AG04450 (cell line): Measurements from ENCODE around the gene FOXS1. TPM values are rescaled to one million over a fixed set of nuclear protein-coding genes. Genes with fewer than 3 reads are reported as not detected.

Experiments used
- CTCF ChIA-PET: fragments of 300-600, 350-600 bp; formaldehyde crosslinking; extraction: SDS; loops from one replicate; lab custom pipeline; 2022; ENCODE audit warnings: antibody characterized with exemption, inconsistent platforms; lab: Charles Lee
- POLR2A ChIA-PET: fragments of 350-600 bp; formaldehyde crosslinking; extraction: SDS; loops from one replicate; lab custom pipeline; 2021; ENCODE audit warnings: antibody characterized with exemption, inconsistent platforms; lab: Yijun Ruan, JAX
- DNase-seq: peaks from one replicate; pipeline ENCODE4 v3.0.0-alpha.2; 2011; ENCODE audit warnings: low read depth, low spot score
- H3K27ac ChIP-seq: one replicate; pipeline ENCODE4 v1.5.1; 2012; ENCODE audit warnings: low read depth, low read length, control low read depth
- H3K27me3 ChIP-seq: one replicate; pipeline ENCODE4 v1.6.0; 2012; ENCODE audit warnings: low read length; ENCODE audit not compliant: control insufficient read depth, insufficient read depth
- H3K4me3 ChIP-seq: 2 replicates; pipeline ENCODE4 v1.5.1; 2011; ENCODE audit warnings: mild to moderate bottlenecking, low read depth, low read length, control low read depth
- H3K9me3 ChIP-seq: 2 replicates; pipeline ENCODE4 v1.5.1; 2012; ENCODE audit warnings: low read length; ENCODE audit not compliant: control insufficient read depth, insufficient read depth
- CTCF ChIP-seq: IDR thresholded peaks from 2 replicates; pipeline ENCODE4 v1.5.1; 2011; ENCODE audit warnings: low read depth, low read length, control low read depth, inconsistent platforms
- polyA plus RNA-seq: library from polyadenylated mRNA; depleted of rRNA; stranded (reverse); fragments of >200 nt; gene quantifications from 2 replicates; pipeline ENCODE4 v1.2.3, GENCODE V29; 2011

Gene FOXS1
- polyA plus RNA-seq, 1 experiment: not detected

GRCh38 chr20:31862157-31862470 lies 16.7 kb upstream of the FOXS1 start:
- Histone ChIP-seq H3K4me3 (no peak overlapping the region), H3K9me3 (no peaks in the 10 kb centered on the region), H3K27me3 (peaks cover 67% of the 10 kb centered on the region), H3K27ac (no peak overlapping the region)
- TF ChIP-seq CTCF: no peak
- ChIA-PET CTCF (interaction anchor here (4.2 kb wide), 1 partner anchor 9 kb away, joined by 30 read pairs; no protein-coding TSS in a partner anchor), POLR2A (no interaction called here)
- DNase-seq: no peak

- ChIA-PET POLR2A (no interaction called here), CTCF (interaction anchor here (1.0 to 4.2 kb wide), 2 partner anchors 9 to 10 kb away, joined by 3 to 30 read pairs; no protein-coding TSS in a partner anchor)
- peaks cover 63% of the 10 kb centered on the region for H3K27me3 ChIP-seq
- no peak overlapping the region for H3K27ac ChIP-seq
- H3K4me3 ChIP-seq: peak overlapping the region; percentile 48
- H3K9me3 ChIP-seq: no peaks in the 10 kb centered on the region
- TF ChIP-seq CTCF: no peak
- DNase-seq: no peak
Measured at GRCh38 chr20:31861385-31862156, 16.2 kb upstream of the FOXS1 start.

- Histone ChIP-seq H3K9me3 (no peaks in the 10 kb centered on the region), H3K4me3 (peak overlapping the region; percentile 48), H3K27ac (no peak overlapping the region), H3K27me3 (peaks cover 62% of the 10 kb centered on the region)
- no peak for DNase-seq
- CTCF ChIA-PET: interaction anchor here (1.0 kb wide), 1 partner anchor 9 kb away, joined by 3 read pairs; no protein-coding TSS in a partner anchor
- POLR2A ChIA-PET: no interaction called here
- no peak for TF ChIP-seq CTCF
Measured at GRCh38 chr20:31861135-31861384, 15.7 kb upstream of the FOXS1 start.

GRCh38 chr20:31860390-31861134 lies 15.2 kb upstream of the FOXS1 start:
- H3K27me3 ChIP-seq: peaks cover 60% of the 10 kb centered on the region
- H3K27ac ChIP-seq: no peak overlapping the region
- POLR2A ChIA-PET: interaction anchor here (0.7 kb wide), 1 partner anchor 375 kb away, joined by 3 read pairs; no protein-coding TSS in a partner anchor
- H3K4me3 ChIP-seq: peak overlapping the region; percentile 48; the same call in 1 of the 2 replicates
- no peak for TF ChIP-seq CTCF
- no peak for DNase-seq
- CTCF ChIA-PET: interaction anchor here (0.8 to 2.4 kb wide), 6 partner anchors 9 to 92 kb away, joined by 3 to 12 read pairs (median 4); partner anchors contain the start of gene PDRG1
- H3K9me3 ChIP-seq: no peaks in the 10 kb centered on the region

- Histone ChIP-seq H3K27me3 (peaks cover 64% of the 10 kb centered on the region), H3K9me3 (no peaks in the 10 kb centered on the region), H3K27ac (no peak overlapping the region), H3K4me3 (no peak overlapping the region)
- ChIA-PET POLR2A (interaction anchor here (0.7 kb wide), 1 partner anchor 376 kb away, joined by 3 read pairs; no protein-coding TSS in a partner anchor), CTCF (interaction anchor here (0.6 to 2.4 kb wide), 7 partner anchors 10 to 824 kb away, joined by 3 to 12 read pairs (median 4); partner anchors contain the start of gene PDRG1)
- no peak for TF ChIP-seq CTCF
- no peak for DNase-seq
Measured at GRCh38 chr20:31859998-31860380, 14.6 kb upstream of the FOXS1 start.
